GM20000 (cell line): ENCODE measurements around the gene CRYBG3.

ENCODE experiments used
- DNase-seq: peaks from one replicate; pipeline ENCODE4 v3.0.0; 2012; ENCODE audit warnings: low spot score
- CTCF ChIP-seq: IDR thresholded peaks from 2 replicates; pipeline ENCODE4 v1.5.1; 2012; ENCODE audit warnings: mild to moderate bottlenecking, control low read depth; ENCODE audit errors: extremely low read depth, missing control alignments

CRYBG3 gene

GRCh38 chr3:97815149-97815917, 6.5 kb upstream of the CRYBG3 start:
- DNase-seq, result no peak
- no peak for TF ChIP-seq CTCF

GRCh38 chr3:97816811-97817210, 5.0 kb upstream of the CRYBG3 start:
- TF ChIP-seq CTCF, result no peak
- DNase-seq, result no peak

GRCh38 chr3:97817965-97818364, 3.8 kb upstream of the CRYBG3 start:
- DNase-seq, result no peak

GRCh38 chr3:97820780-97821179, 1.0 kb upstream of the CRYBG3 start:
- no peak for TF ChIP-seq CTCF

More at GRCh38 chr3:97817965-97818364, 3.8 kb upstream of the CRYBG3 start:
- TF ChIP-seq CTCF, result no peak

GRCh38 chr3:97821287-97821773, 481 bp upstream of the CRYBG3 start:
- TF ChIP-seq CTCF, result no peak
- no peak for DNase-seq

More at GRCh38 chr3:97820780-97821179, 1.0 kb upstream of the CRYBG3 start:
- DNase-seq, result no peak

GRCh38 chr3:97822359-97822775, 556 bp downstream of the CRYBG3 start:
- no peak for TF ChIP-seq CTCF
- DNase-seq, result peak; percentile 51
